H1 (cell line): ENCODE measurements around the gene LUM. TPM values are rescaled to one million over a fixed set of nuclear protein-coding genes. Genes with fewer than 3 reads are reported as not detected.

Experiments
- CTCF ChIA-PET: fragments of 300-600 bp; sonication (Branson Sonifier 250); formaldehyde crosslinking; loops from one replicate; lab custom pipeline; 2021; ENCODE audit not compliant: partially characterized antibody; lab: Charles Lee
- POLR2A ChIA-PET: fragments of 300-600 bp; sonication (Branson Sonifier 250); formaldehyde crosslinking; loops from one replicate; lab custom pipeline; 2021; ENCODE audit warnings: inconsistent platforms; ENCODE audit not compliant: partially characterized antibody; lab: Charles Lee
- DNase-seq, 2 experiments: peaks; one replicate each; pipeline versions ENCODE4 v3.0.0 to v3.0.0-alpha.2; 2010 to 2022; ENCODE audit warnings: low spot score in 2 of 2, low read depth in 1 of 2, mixed read lengths in 1 of 2
- FAIRE-seq: peaks from 2 replicates; lab custom pipeline; 2011; peaks lifted over from hg19 to GRCh38; lab: Jason Lieb, UNC
- H2AFZ ChIP-seq: 2 replicates; pipeline ENCODE4 v1.8.1; 2012; ENCODE audit warnings: low read length, inconsistent platforms
- H2AK5ac ChIP-seq: 2 replicates; pipeline ENCODE4 v1.6.1; 2013; ENCODE audit warnings: low read depth, low read length
- H2BK120ac ChIP-seq: replicated peaks from 2 replicates; pipeline ENCODE3; 2013; ENCODE audit warnings: low read depth, low read length, inconsistent platforms
- H2BK12ac ChIP-seq: 2 replicates; pipeline ENCODE4 v1.6.1; 2013; ENCODE audit warnings: low read depth, low read length
- H2BK15ac ChIP-seq: 2 replicates; pipeline ENCODE4 v1.6.1; 2013; ENCODE audit warnings: low read length
- H2BK20ac ChIP-seq: 2 replicates; pipeline ENCODE4 v1.6.1; 2013; ENCODE audit warnings: low read length
- H2BK5ac ChIP-seq: 2 replicates; pipeline ENCODE4 v1.6.1; 2013; ENCODE audit warnings: low read depth, low read length
- H3K14ac ChIP-seq: 2 replicates; pipeline ENCODE4 v1.6.1; 2013; ENCODE audit warnings: inconsistent platforms; ENCODE audit not compliant: insufficient read length
- H3K18ac ChIP-seq: 2 replicates; pipeline ENCODE4 v1.6.1; 2013; ENCODE audit warnings: low read length; ENCODE audit errors: extremely low read depth
- H3K23ac ChIP-seq: 2 replicates; pipeline ENCODE4 v1.6.1; 2013; ENCODE audit warnings: inconsistent platforms; ENCODE audit not compliant: insufficient read length
- H3K23me2 ChIP-seq: 2 replicates; pipeline ENCODE4 v1.6.1; 2013; ENCODE audit warnings: low read depth, low read length
- H3K27ac ChIP-seq: 2 replicates; pipeline ENCODE4 v1.6.1; 2011; ENCODE audit warnings: low read depth, low read length, inconsistent platforms
- H3K27me3 ChIP-seq, 4 experiments: replicated peaks in 1 of 4; 1 replicate in 1 of 4; 2 replicates in 3 of 4; pipeline versions ENCODE4 v1.6.1 to v1.8.1; 2011 to 2013; ENCODE audit warnings: low read length in 3 of 4, mild to moderate bottlenecking in 3 of 4, inconsistent platforms in 2 of 4, mixed read lengths in 2 of 4, moderate library complexity in 1 of 4; ENCODE audit not compliant: control insufficient read depth in 3 of 4, insufficient read depth in 3 of 4; ENCODE audit errors: extremely low read depth in 1 of 4
- H3K36me3 ChIP-seq, 4 experiments: 2 replicates each; pipeline versions ENCODE4 v1.6.1 to v1.8.1; 2011 to 2013; ENCODE audit warnings: mild to moderate bottlenecking in 4 of 4, low read length in 3 of 4, moderate library complexity in 2 of 4, control low read depth in 1 of 4, inconsistent platforms in 1 of 4; ENCODE audit not compliant: insufficient read depth in 4 of 4, control insufficient read depth in 2 of 4
- H3K4ac ChIP-seq: replicated peaks from 2 replicates; pipeline ENCODE3; 2013; ENCODE audit warnings: low read length, low read depth, mixed read lengths, inconsistent platforms; ENCODE audit not compliant: insufficient read length
- H3K4me1 ChIP-seq, 4 experiments: replicated peaks in 1 of 4; 1 replicate in 1 of 4; 2 replicates in 3 of 4; pipeline versions ENCODE4 v1.6.1 to v1.8.1; 2011 to 2013; ENCODE audit warnings: low read length in 3 of 4, inconsistent platforms in 2 of 4, mixed read lengths in 1 of 4; ENCODE audit not compliant: insufficient read depth in 4 of 4, control insufficient read depth in 3 of 4
- H3K4me2 ChIP-seq, 2 experiments: 2 replicates each; pipeline versions ENCODE4 v1.6.1 to v1.8.1; 2011 to 2013; ENCODE audit warnings: low read depth in 2 of 2, low read length in 2 of 2, control low read depth in 1 of 2, inconsistent platforms in 1 of 2, mild to moderate bottlenecking in 1 of 2; ENCODE audit not compliant: insufficient read depth in 1 of 2
- H3K4me3 ChIP-seq, 4 experiments: fragments of 200-600, 300-600 bp in 1 of 4; sonication (generic), shearing (Covaris generic), sonication (Bioruptor Twin) in 1 of 4; 2 replicates each; pipeline versions ENCODE4 v1.5.1 to v1.8.1; 2011 to 2016; ENCODE audit warnings: low read length in 4 of 4, low read depth in 3 of 4, control low read depth in 2 of 4, inconsistent platforms in 2 of 4, mild to moderate bottlenecking in 2 of 4, mixed read lengths in 1 of 4, moderate library complexity in 1 of 4; ENCODE audit not compliant: insufficient read depth in 2 of 4; ENCODE audit errors: extremely low read depth in 1 of 4
- H3K56ac ChIP-seq: replicated peaks from 2 replicates; pipeline ENCODE3; 2013; ENCODE audit warnings: low read depth, mild to moderate bottlenecking, mixed read lengths, low read length, inconsistent platforms; ENCODE audit not compliant: insufficient read length
- H3K79me1 ChIP-seq: 2 replicates; pipeline ENCODE4 v1.6.1; 2013; ENCODE audit warnings: low read depth, low read length, control low read depth
- H3K79me2 ChIP-seq, 2 experiments: 2 replicates each; pipeline versions ENCODE4 v1.6.1 to v1.8.1; 2012 to 2013; ENCODE audit warnings: low read length in 2 of 2, mild to moderate bottlenecking in 2 of 2, inconsistent platforms in 1 of 2; ENCODE audit not compliant: insufficient read depth in 2 of 2, control insufficient read depth in 1 of 2
- H3K9ac ChIP-seq, 4 experiments: replicated peaks in 1 of 4; 1 replicate in 1 of 4; 2 replicates in 3 of 4; pipeline versions ENCODE4 v1.6.1 to v1.8.1; 2011 to 2013; ENCODE audit warnings: low read depth in 3 of 4, low read length in 3 of 4, control low read depth in 2 of 4, mild to moderate bottlenecking in 2 of 4, moderate library complexity in 2 of 4, inconsistent platforms in 1 of 4; ENCODE audit errors: extremely low read depth in 1 of 4
- H3K9me3 ChIP-seq, 2 experiments: 2 replicates each; pipeline versions ENCODE4 v1.6.1 to v1.8.1; 2012 to 2013; ENCODE audit warnings: mild to moderate bottlenecking in 2 of 2, moderate library complexity in 2 of 2, control low read depth in 1 of 2, inconsistent platforms in 1 of 2, low read depth in 1 of 2, low read length in 1 of 2, mixed read lengths in 1 of 2; ENCODE audit not compliant: insufficient read depth in 2 of 2
- H4K20me1 ChIP-seq, 2 experiments: replicated peaks in 1 of 2; 2 replicates each; pipeline versions ENCODE3 to v1.8.1; 2011 to 2013; ENCODE audit warnings: inconsistent platforms in 2 of 2, low read length in 2 of 2, mild to moderate bottlenecking in 1 of 2; ENCODE audit not compliant: insufficient read depth in 2 of 2, control insufficient read depth in 1 of 2
- H4K5ac ChIP-seq: 2 replicates; pipeline ENCODE4 v1.6.1; 2013; ENCODE audit warnings: low read length, low read depth, mixed read lengths, inconsistent platforms; ENCODE audit not compliant: insufficient read length
- H4K8ac ChIP-seq: 2 replicates; pipeline ENCODE4 v1.8.0; 2013; ENCODE audit warnings: mild to moderate bottlenecking, moderate library complexity, low read length, inconsistent platforms; ENCODE audit not compliant: insufficient read depth; ENCODE audit errors: extremely low read depth
- H4K91ac ChIP-seq: replicated peaks from 2 replicates; pipeline ENCODE3; 2013; ENCODE audit warnings: low read length, mixed read lengths, inconsistent platforms; ENCODE audit not compliant: insufficient read length
- CBX5 ChIP-seq: fragments of 300-800, 300-1000 bp; sonication (generic); IDR thresholded peaks from 2 replicates; pipeline ENCODE4 v1.7.1; 2016; ENCODE audit warnings: antibody characterized with exemption, low read length, low read depth
- KDM1A ChIP-seq: fragments of 200-600, 300-600 bp; sonication (generic); IDR thresholded peaks from 2 replicates; pipeline ENCODE4 v1.7.1; 2016; ENCODE audit warnings: mild to moderate bottlenecking, low read length, borderline replicate concordance
- WGBS, 2 experiments: shearing (Covaris generic) in 1 of 2; methylation state at CpG; one replicate each; pipeline versions ENCODE4 v1.1.6 to v1.1.7; 2013 to 2015; ENCODE audit warnings: low lambda C conversion rate in 2 of 2, mixed read lengths in 2 of 2, inconsistent platforms in 1 of 2, low coverage in 1 of 2, missing lambda C conversion rate in 1 of 2; ENCODE audit not compliant: insufficient replicate concordance in 2 of 2, insufficient coverage in 1 of 2, insufficient read length in 1 of 2; ENCODE audit errors: extremely low coverage in 1 of 2, missing lambda C conversion rate in 1 of 2; 5-methylcytosine and 5-hydroxymethylcytosine counted together
- polyA plus RNA-seq, 7 experiments: library from polyadenylated mRNA; depleted of rRNA in 3 of 7; stranded (reverse) in 5 of 7; unstranded in 2 of 7; fragments of >200 nt in 5 of 7; fragments of 200-250 nt in 2 of 7; gene quantifications; 1 replicate in 5 of 7; 2 replicates in 1 of 7; 4 replicates in 1 of 7; pipeline versions ENCODE4 v1.2.1 to v1.2.3, GENCODE V29; 2011 to 2013; ENCODE audit warnings: missing spikeins in 2 of 7, mixed read lengths in 2 of 7
- total RNA-seq: library from RNA; stranded (reverse); fragmentation: NEBNext Ultra II Directional; extraction: Animal tissue kit (Norgen Biotek cat#: 25700); gene quantifications from 2 replicates; pipeline ENCODE4 v1.2.1, GENCODE V29; 2021

The LUM gene
- total and polyA plus RNA-seq, 2 of the 8 experiments (the other 6 are each of a cell fraction or from before 2014, with no cell fraction given): not detected

DNA sequence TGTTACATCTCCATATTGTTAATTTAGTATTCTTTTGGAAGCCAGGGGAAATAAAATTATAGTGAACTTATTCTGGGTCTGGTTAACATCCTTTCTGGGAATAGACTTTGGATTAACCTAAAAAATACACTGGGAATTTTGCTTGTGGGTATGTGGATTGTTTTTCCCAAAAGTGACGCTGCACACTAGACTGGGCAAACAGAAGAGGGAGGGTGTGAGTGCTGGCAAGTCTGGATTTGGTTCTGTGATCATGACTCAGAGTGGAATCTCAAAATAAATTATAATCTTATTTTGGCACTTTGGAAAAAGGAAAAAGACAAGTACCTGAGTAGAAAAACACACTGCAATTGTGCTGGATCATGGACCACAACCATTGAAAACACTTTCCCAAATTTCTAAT, 15.2 kb upstream of the LUM start:
- H2BK15ac ChIP-seq: no peak overlapping the region
- DNase-seq (no peak), FAIRE-seq (no peak)
- H3K4me2 ChIP-seq: no peak overlapping the region
- H3K56ac ChIP-seq: no peak overlapping the region
- no peaks in the 10 kb centered on the region for H4K20me1 ChIP-seq
- no peak overlapping the region for H2BK12ac ChIP-seq
- H3K4me1 ChIP-seq: no peaks in the 10 kb centered on the region
- no peak overlapping the region for H3K23ac ChIP-seq
- no peak overlapping the region for H3K14ac ChIP-seq
- H3K4me3 ChIP-seq: no peak overlapping the region
- H3K27me3 ChIP-seq: no peaks in the 10 kb centered on the region
- no peak overlapping the region for H3K18ac ChIP-seq
- no peak overlapping the region for H3K4ac ChIP-seq
- H2BK5ac ChIP-seq: no peak overlapping the region
- no peak overlapping the region for H3K9ac ChIP-seq
- no peak overlapping the region for H2BK120ac ChIP-seq
- no peak overlapping the region for H2BK20ac ChIP-seq
- H2AK5ac ChIP-seq: no peak overlapping the region
- no peaks in the 10 kb centered on the region for H3K79me2 ChIP-seq
- TF ChIP-seq CBX5 (no peak), KDM1A (no peak)
- H3K9me3 ChIP-seq: no peaks in the 10 kb centered on the region
- no peaks in the 10 kb centered on the region for H3K23me2 ChIP-seq
- H4K8ac ChIP-seq: no peak overlapping the region
- H2AFZ ChIP-seq: no peak overlapping the region
- WGBS, 2 experiments: 100% methylated on average over 1 of the region's 1 CpG; no CpG with 5 or more reads in 1 of the 2 experiments
- no peaks in the 10 kb centered on the region for H3K36me3 ChIP-seq
- POLR2A ChIA-PET: no interaction called here
- H4K5ac ChIP-seq: no peak overlapping the region
- no peak overlapping the region for H3K27ac ChIP-seq
- H3K79me1 ChIP-seq: no peaks in the 10 kb centered on the region
- CTCF ChIA-PET: no interaction called here
- no peak overlapping the region for H4K91ac ChIP-seq
